DOHH2 (cell line): ENCODE measurements around the gene GXYLT2.

Experiments
- H3F3A ChIP-seq: fragments of 200-600 bp; sonication (generic), shearing (Covaris generic); 2 replicates; pipeline ENCODE4 v1.6.0; 2016; ENCODE audit warnings: antibody characterized with exemption, mild to moderate bottlenecking; ENCODE audit not compliant: control insufficient read depth, insufficient read depth
- H3K27ac ChIP-seq: fragments of 200-600 bp; sonication (generic); 2 replicates; pipeline ENCODE4 v1.5.1; 2014; ENCODE audit warnings: low read depth, mild to moderate bottlenecking, low read length, moderate library complexity
- H3K27me3 ChIP-seq: fragments of 200-600 bp; sonication (generic); 2 replicates; pipeline ENCODE4 v1.6.1; 2014; ENCODE audit warnings: mild to moderate bottlenecking, low read length, mixed read lengths; ENCODE audit not compliant: control insufficient read depth
- H3K36me3 ChIP-seq: fragments of 200-600 bp; sonication (generic); 2 replicates; pipeline ENCODE4 v1.6.1; 2014; ENCODE audit warnings: mild to moderate bottlenecking, low read length, moderate library complexity, mixed read lengths; ENCODE audit not compliant: control insufficient read depth
- H3K4me1 ChIP-seq: fragments of 200-600 bp; sonication (generic); 2 replicates; pipeline ENCODE4 v1.6.1; 2014; ENCODE audit warnings: mild to moderate bottlenecking, low read length, mixed read lengths; ENCODE audit not compliant: control insufficient read depth
- H3K4me2 ChIP-seq: fragments of 200-600 bp; sonication (generic); 2 replicates; pipeline ENCODE4 v1.6.0; 2014; ENCODE audit warnings: mild to moderate bottlenecking, low read length, moderate library complexity
- H3K4me3 ChIP-seq: fragments of 200-600 bp; sonication (generic); 2 replicates; pipeline ENCODE4 v1.5.1; 2014; ENCODE audit warnings: mild to moderate bottlenecking, low read length, mixed read lengths
- H3K79me2 ChIP-seq: fragments of 200-600 bp; sonication (generic); 2 replicates; pipeline ENCODE4 v1.6.1; 2014; ENCODE audit warnings: mild to moderate bottlenecking, low read length, mixed read lengths; ENCODE audit not compliant: control insufficient read depth
- H3K9me2 ChIP-seq: fragments of 200-600 bp; sonication (generic); replicated peaks from 2 replicates; pipeline ENCODE4 v1.6.1; 2014; ENCODE audit warnings: mild to moderate bottlenecking, low read length, mixed read lengths; ENCODE audit not compliant: control insufficient read depth
- H3K9me3 ChIP-seq: fragments of 200-600 bp; sonication (generic); 2 replicates; pipeline ENCODE4 v1.6.1; 2014; ENCODE audit warnings: antibody characterized with exemption, low read length, mixed read lengths; ENCODE audit not compliant: control insufficient read depth, insufficient read depth
- H4K20me1 ChIP-seq: fragments of 200-600 bp; sonication (generic); 2 replicates; pipeline ENCODE4 v1.6.0; 2014; ENCODE audit warnings: low read depth, mild to moderate bottlenecking, antibody characterized with exemption, low read length, moderate library complexity; ENCODE audit not compliant: control insufficient read depth, insufficient read depth
- EZH2phosphoT487 ChIP-seq: fragments of 200-600 bp; sonication (generic); IDR thresholded peaks from 2 replicates; pipeline ENCODE4 v1.6.1; 2017; ENCODE audit warnings: borderline replicate concordance, mild to moderate bottlenecking, antibody characterized with exemption, low read length, moderate library complexity, mixed read lengths
- TF ChIP-seq, protein P1 (sequence below): fragments of 200-600 bp; sonication (generic); IDR thresholded peaks from one replicate; pipeline ENCODE4 v1.5.1; 2014; ENCODE audit warnings: antibody characterized with exemption, mild to moderate bottlenecking, low read depth, low read length; ENCODE audit not compliant: poor library complexity, severe bottlenecking

The GXYLT2 gene

GRCh38 chr3:72907731-72908620 lies 20.1 kb downstream of the GXYLT2 start:
- H3K9me3 ChIP-seq = no peaks in the 10 kb centered on the region
- H3K27ac ChIP-seq = no peak overlapping the region
- no peak overlapping the region for H3K4me2 ChIP-seq
- TF ChIP-seq EZH2phosphoT487 = no peak
- TF ChIP-seq, protein P1, sequence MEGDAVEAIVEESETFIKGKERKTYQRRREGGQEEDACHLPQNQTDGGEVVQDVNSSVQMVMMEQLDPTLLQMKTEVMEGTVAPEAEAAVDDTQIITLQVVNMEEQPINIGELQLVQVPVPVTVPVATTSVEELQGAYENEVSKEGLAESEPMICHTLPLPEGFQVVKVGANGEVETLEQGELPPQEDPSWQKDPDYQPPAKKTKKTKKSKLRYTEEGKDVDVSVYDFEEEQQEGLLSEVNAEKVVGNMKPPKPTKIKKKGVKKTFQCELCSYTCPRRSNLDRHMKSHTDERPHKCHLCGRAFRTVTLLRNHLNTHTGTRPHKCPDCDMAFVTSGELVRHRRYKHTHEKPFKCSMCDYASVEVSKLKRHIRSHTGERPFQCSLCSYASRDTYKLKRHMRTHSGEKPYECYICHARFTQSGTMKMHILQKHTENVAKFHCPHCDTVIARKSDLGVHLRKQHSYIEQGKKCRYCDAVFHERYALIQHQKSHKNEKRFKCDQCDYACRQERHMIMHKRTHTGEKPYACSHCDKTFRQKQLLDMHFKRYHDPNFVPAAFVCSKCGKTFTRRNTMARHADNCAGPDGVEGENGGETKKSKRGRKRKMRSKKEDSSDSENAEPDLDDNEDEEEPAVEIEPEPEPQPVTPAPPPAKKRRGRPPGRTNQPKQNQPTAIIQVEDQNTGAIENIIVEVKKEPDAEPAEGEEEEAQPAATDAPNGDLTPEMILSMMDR = no peak
- no peaks in the 10 kb centered on the region for H3K4me1 ChIP-seq
- no peaks in the 10 kb centered on the region for H4K20me1 ChIP-seq
- H3K79me2 ChIP-seq = no peaks in the 10 kb centered on the region
- no peaks in the 10 kb centered on the region for H3K9me2 ChIP-seq
- H3K36me3 ChIP-seq = no peaks in the 10 kb centered on the region
- no peak overlapping the region for H3K4me3 ChIP-seq
- peaks cover 26% of the 10 kb centered on the region for H3K27me3 ChIP-seq
- H3F3A ChIP-seq = no peaks in the 10 kb centered on the region

DNA sequence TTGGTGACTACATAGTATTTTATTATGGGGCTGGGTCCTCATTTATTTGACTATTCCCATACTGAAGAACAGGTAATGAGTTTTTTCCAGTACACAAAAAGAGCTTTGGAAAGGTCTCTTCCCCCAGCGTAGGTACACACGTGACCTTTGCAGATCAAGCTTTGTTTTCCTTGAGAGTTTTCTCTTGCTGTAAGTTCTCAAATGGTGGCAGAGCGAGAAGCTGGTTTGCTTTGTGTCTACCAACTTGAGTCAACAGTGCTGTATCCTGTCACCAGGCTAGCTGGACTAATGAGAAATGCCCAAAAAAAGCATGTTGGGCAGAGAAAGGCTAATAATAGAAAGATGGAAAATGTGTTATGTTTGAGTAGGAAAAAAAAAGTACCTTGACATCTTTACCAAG lies 21.7 kb downstream of the GXYLT2 start:
- no peaks in the 10 kb centered on the region for H3F3A ChIP-seq
- H3K4me3 ChIP-seq = no peak overlapping the region
- peaks cover 16% of the 10 kb centered on the region for H3K27me3 ChIP-seq
- no peak overlapping the region for H3K4me2 ChIP-seq
- no peaks in the 10 kb centered on the region for H3K9me3 ChIP-seq
- no peaks in the 10 kb centered on the region for H3K79me2 ChIP-seq
- no peaks in the 10 kb centered on the region for H3K4me1 ChIP-seq
- TF ChIP-seq, protein P1 = no peak
- TF ChIP-seq EZH2phosphoT487 = no peak
- no peaks in the 10 kb centered on the region for H4K20me1 ChIP-seq
- no peaks in the 10 kb centered on the region for H3K9me2 ChIP-seq
- H3K36me3 ChIP-seq = no peaks in the 10 kb centered on the region
- no peak overlapping the region for H3K27ac ChIP-seq

DNA sequence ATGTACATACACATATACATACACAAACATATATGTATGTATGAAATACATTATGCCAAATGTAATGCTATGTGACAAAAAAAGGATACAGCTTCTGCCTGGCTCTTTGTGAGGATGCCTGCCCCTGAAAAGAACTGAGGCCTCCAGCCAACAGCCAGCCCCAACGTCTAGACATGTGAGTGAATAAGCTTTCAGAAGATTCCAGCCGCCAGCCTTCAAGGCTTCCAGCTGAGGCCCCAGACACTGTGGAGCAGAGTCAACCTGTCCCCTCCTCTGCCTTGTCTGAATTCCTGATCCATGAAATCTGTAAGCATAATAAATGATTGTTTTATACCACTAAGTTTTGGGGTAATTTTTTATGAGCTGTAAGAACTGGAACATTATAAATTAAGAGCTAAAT lies 24.7 kb downstream of the GXYLT2 start:
- no peaks in the 10 kb centered on the region for H3K4me1 ChIP-seq
- H3K4me3 ChIP-seq = no peak overlapping the region
- TF ChIP-seq EZH2phosphoT487 = no peak
- TF ChIP-seq, protein P1 = no peak
- H3K36me3 ChIP-seq = no peaks in the 10 kb centered on the region
- no peaks in the 10 kb centered on the region for H3K9me2 ChIP-seq
- peaks cover 13% of the 10 kb centered on the region for H3K27me3 ChIP-seq
- H3K27ac ChIP-seq = no peak overlapping the region
- no peaks in the 10 kb centered on the region for H3K9me3 ChIP-seq
- H3F3A ChIP-seq = no peaks in the 10 kb centered on the region
- H3K4me2 ChIP-seq = no peak overlapping the region
- H3K79me2 ChIP-seq = no peaks in the 10 kb centered on the region
- H4K20me1 ChIP-seq = no peaks in the 10 kb centered on the region
